OCI-LY1 (cell line): ENCODE data around the gene JUND.

ENCODE experiments used
- H2AFZ ChIP-seq: fragments of 200-600 bp; sonication (generic), shearing (Covaris generic); 2 replicates; pipeline ENCODE4 v1.6.0; 2014; ENCODE audit warnings: antibody characterized with exemption, mild to moderate bottlenecking, low read length
- H3F3A ChIP-seq: fragments of 200-600 bp; sonication (generic), shearing (Covaris generic); 2 replicates; pipeline ENCODE4 v1.6.0; 2014; ENCODE audit warnings: mild to moderate bottlenecking, antibody characterized with exemption, low read length, moderate library complexity; ENCODE audit not compliant: insufficient read depth
- H3K27ac ChIP-seq: fragments of 200-600 bp; sonication (generic); 2 replicates; pipeline ENCODE4 v1.5.1; 2014; ENCODE audit warnings: low read length, mixed run types, mild to moderate bottlenecking, low read depth; ENCODE audit not compliant: poor library complexity, severe bottlenecking
- H3K27me3 ChIP-seq: fragments of 200-600 bp; sonication (generic); 2 replicates; pipeline ENCODE4 v1.6.0; 2014; ENCODE audit warnings: antibody characterized with exemption, mild to moderate bottlenecking, low read length, moderate library complexity; ENCODE audit not compliant: insufficient read depth
- H3K36me3 ChIP-seq: fragments of 200-600 bp; sonication (generic); 2 replicates; pipeline ENCODE4 v1.6.1; 2014; ENCODE audit warnings: mild to moderate bottlenecking, antibody characterized with exemption, low read length, moderate library complexity, mixed read lengths; ENCODE audit not compliant: insufficient read depth
- H3K4me1 ChIP-seq: fragments of 200-600 bp; sonication (generic); 2 replicates; pipeline ENCODE4 v1.5.1; 2014; ENCODE audit warnings: mild to moderate bottlenecking, low read length, moderate library complexity; ENCODE audit not compliant: insufficient read depth, severe bottlenecking
- H3K4me2 ChIP-seq: fragments of 200-600 bp; sonication (generic), shearing (Covaris generic); 2 replicates; pipeline ENCODE4 v1.6.1; 2014; ENCODE audit warnings: low read length
- H3K4me3 ChIP-seq: fragments of 200-600 bp; sonication (generic); 2 replicates; pipeline ENCODE4 v1.5.1; 2014; ENCODE audit warnings: low read length, low read depth, mild to moderate bottlenecking, mixed read lengths; ENCODE audit not compliant: poor library complexity, severe bottlenecking
- H3K79me2 ChIP-seq: fragments of 200-600 bp; shearing (Covaris generic); 2 replicates; pipeline ENCODE4 v1.6.1; 2016; ENCODE audit warnings: mixed run types, low read length, mixed read lengths; ENCODE audit not compliant: insufficient read depth
- H3K9ac ChIP-seq: fragments of 200-600 bp; sonication (generic), shearing (Covaris generic); 2 replicates; pipeline ENCODE4 v1.6.1; 2014; ENCODE audit warnings: mild to moderate bottlenecking, low read length, mixed read lengths
- H3K9me2 ChIP-seq: fragments of 200-600 bp; sonication (generic), shearing (Covaris generic); 2 replicates; pipeline ENCODE4 v1.6.1; 2014; ENCODE audit warnings: low read depth, mild to moderate bottlenecking, low read length, mixed read lengths
- H3K9me3 ChIP-seq: fragments of 200-600 bp; shearing (Covaris generic); 2 replicates; pipeline ENCODE4 v1.6.1; 2014; ENCODE audit warnings: low read length, mixed read lengths
- H4K20me1 ChIP-seq: fragments of 200-600 bp; sonication (generic), shearing (Covaris generic); 2 replicates; pipeline ENCODE4 v1.6.0; 2016; ENCODE audit warnings: mild to moderate bottlenecking, low read length; ENCODE audit not compliant: insufficient read depth
- EZH2 ChIP-seq: fragments of 200-600 bp; sonication (generic), shearing (Covaris generic); IDR thresholded peaks from 2 replicates; pipeline ENCODE4 v1.8.0; 2017; ENCODE audit warnings: borderline replicate concordance, mixed run types, mild to moderate bottlenecking, antibody characterized with exemption, low read length, moderate library complexity, mixed read lengths
- TF ChIP-seq, protein P1 (sequence below): fragments of 200-600 bp; sonication (generic), shearing (Covaris generic); IDR thresholded peaks from 2 replicates; pipeline ENCODE4 v1.5.1; 2017; ENCODE audit warnings: mild to moderate bottlenecking, antibody characterized with exemption, low read length, moderate library complexity, mixed read lengths

JUND gene

DNA sequence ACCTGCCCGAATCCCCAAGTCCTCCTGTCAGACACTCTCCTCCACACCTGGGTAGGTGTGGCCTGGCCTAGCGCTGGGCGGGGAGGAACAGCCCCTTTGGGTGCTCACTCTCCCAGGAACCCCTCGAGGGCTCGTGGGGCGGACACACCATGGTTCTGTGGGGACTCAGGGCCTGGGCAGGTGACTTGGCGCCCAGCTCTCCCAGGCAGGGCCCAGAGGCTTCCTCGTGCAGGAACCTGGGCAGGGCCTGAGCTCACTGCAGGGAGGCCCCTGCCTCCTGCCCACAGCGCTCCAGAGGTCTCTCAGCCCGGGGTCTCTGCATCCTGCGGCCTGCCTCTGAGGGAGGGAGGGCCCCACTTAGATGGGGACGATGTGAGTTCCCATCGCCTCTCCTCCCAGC is 29.5 kb upstream of the JUND start:
- H3F3A ChIP-seq: no peaks in the 10 kb centered on the region
- no peaks in the 10 kb centered on the region for H4K20me1 ChIP-seq
- H3K27me3 ChIP-seq: no peaks in the 10 kb centered on the region
- peaks cover 53% of the 10 kb centered on the region for H3K36me3 ChIP-seq
- H3K79me2 ChIP-seq: no peaks in the 10 kb centered on the region
- H3K4me3 ChIP-seq: no peak overlapping the region
- no peak overlapping the region for H3K4me2 ChIP-seq
- no peak overlapping the region for H2AFZ ChIP-seq
- H3K4me1 ChIP-seq: peaks cover 25% of the 10 kb centered on the region
- no peaks in the 10 kb centered on the region for H3K9me3 ChIP-seq
- no peak overlapping the region for H3K27ac ChIP-seq
- H3K9me2 ChIP-seq: no peaks in the 10 kb centered on the region
- H3K9ac ChIP-seq: no peak overlapping the region
- TF ChIP-seq EZH2: no peak
- TF ChIP-seq, protein P1, sequence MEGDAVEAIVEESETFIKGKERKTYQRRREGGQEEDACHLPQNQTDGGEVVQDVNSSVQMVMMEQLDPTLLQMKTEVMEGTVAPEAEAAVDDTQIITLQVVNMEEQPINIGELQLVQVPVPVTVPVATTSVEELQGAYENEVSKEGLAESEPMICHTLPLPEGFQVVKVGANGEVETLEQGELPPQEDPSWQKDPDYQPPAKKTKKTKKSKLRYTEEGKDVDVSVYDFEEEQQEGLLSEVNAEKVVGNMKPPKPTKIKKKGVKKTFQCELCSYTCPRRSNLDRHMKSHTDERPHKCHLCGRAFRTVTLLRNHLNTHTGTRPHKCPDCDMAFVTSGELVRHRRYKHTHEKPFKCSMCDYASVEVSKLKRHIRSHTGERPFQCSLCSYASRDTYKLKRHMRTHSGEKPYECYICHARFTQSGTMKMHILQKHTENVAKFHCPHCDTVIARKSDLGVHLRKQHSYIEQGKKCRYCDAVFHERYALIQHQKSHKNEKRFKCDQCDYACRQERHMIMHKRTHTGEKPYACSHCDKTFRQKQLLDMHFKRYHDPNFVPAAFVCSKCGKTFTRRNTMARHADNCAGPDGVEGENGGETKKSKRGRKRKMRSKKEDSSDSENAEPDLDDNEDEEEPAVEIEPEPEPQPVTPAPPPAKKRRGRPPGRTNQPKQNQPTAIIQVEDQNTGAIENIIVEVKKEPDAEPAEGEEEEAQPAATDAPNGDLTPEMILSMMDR: no peak

DNA sequence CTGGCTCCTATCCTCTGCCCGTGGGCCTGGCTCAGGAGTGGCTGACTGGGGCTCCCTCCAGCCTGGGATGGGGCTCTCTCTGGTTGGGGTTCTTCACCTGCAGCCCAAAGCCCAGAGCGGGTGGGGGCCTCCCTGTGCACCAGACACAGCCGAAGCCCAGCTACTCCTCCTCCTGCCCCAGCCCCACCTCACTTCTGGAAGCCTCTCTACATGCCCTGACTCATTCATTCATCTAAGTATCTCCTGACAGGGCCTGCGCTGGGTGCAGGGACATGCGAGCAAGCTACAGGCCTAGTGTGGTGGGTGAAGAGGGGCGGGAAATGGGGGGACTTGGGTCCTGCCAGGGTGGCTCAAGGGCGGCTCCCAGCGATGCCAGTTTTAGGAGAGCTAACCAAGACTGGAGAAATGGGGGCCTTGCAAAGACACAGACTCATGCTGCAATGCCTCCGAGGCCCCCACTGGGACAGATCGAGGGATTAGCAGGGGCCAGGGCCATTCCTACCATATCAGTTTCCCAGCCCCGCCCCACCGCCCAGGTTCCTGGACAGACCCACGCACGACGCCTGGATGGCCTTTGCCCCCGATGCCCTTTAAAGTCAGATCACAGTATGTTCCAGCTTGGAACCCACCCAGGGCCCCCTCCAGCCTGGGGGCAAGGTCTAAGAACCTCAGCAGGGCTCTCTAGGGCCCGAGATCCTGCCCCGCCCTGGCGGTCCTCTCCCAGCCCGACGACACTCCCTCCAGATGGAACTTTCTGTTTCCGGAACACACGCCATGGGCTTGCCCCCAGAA is 28.9 kb upstream of the JUND start:
- Histone ChIP-seq H3K4me1 (peaks cover 26% of the 10 kb centered on the region), H3K9me2 (no peaks in the 10 kb centered on the region), H3K79me2 (no peaks in the 10 kb centered on the region), H3F3A (no peaks in the 10 kb centered on the region), H2AFZ (no peak overlapping the region), H3K27me3 (no peaks in the 10 kb centered on the region), H3K9ac (no peak overlapping the region), H3K36me3 (peaks cover 53% of the 10 kb centered on the region), H3K27ac (no peak overlapping the region), H3K9me3 (no peaks in the 10 kb centered on the region), H3K4me3 (no peak overlapping the region), H4K20me1 (no peaks in the 10 kb centered on the region), H3K4me2 (no peak overlapping the region)
- TF ChIP-seq, protein P1: no peak
- TF ChIP-seq EZH2: no peak

DNA sequence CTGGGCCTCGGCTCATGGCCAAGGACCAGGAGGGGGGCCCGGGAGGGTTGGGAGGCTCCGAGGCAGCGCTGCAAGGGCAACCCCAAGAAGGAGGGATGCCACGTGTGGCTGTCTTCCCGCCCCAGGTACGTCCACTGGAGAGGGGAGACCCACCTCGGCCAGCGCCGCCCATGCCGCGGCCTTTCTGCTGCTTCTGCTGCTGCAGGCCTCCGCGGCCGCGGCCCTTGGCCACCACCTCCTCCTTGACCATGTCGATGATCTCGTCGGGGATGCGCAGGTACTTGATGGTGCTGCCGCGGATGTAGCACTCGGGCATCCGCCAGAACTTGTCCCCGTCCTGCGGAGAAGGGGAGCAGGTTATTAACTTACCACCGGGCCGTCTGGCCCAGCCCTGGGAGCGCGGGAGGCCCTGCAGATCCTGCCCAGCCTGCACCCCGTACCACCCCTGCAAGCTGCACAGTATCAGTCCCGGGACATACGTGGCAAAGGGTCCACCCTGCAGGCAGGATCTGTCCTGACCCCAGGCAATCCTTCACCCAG is 28.2 kb upstream of the JUND start:
- no peaks in the 10 kb centered on the region for H3K79me2 ChIP-seq
- H3K4me1 ChIP-seq: peaks cover 33% of the 10 kb centered on the region
- H3K9me3 ChIP-seq: no peaks in the 10 kb centered on the region
- no peak overlapping the region for H3K4me2 ChIP-seq
- H3K27ac ChIP-seq: no peak overlapping the region
- peaks cover 53% of the 10 kb centered on the region for H3K36me3 ChIP-seq
- no peaks in the 10 kb centered on the region for H3K9me2 ChIP-seq
- no peaks in the 10 kb centered on the region for H4K20me1 ChIP-seq
- H3F3A ChIP-seq: no peaks in the 10 kb centered on the region
- TF ChIP-seq, protein P1: no peak
- TF ChIP-seq EZH2: no peak
- H3K27me3 ChIP-seq: no peaks in the 10 kb centered on the region
- no peak overlapping the region for H3K4me3 ChIP-seq
- no peak overlapping the region for H2AFZ ChIP-seq
- no peak overlapping the region for H3K9ac ChIP-seq
